C4-2B (cell line): ENCODE results near the gene ZHX3.

Experiments used
- ZFX ChIP-seq: fragments of 450-650 bp; IDR thresholded peaks from 2 replicates; pipeline ENCODE4 v1.6.1; 2017
- TF ChIP-seq, protein P1 (sequence below): fragments of 450-650 bp; conservative IDR thresholded peaks from 2 replicates; pipeline ENCODE4 v1.5.1; 2017; ENCODE audit warnings: mild to moderate bottlenecking

GRCh38 chr20:41177636-41178035, 139.9 kb downstream of the ZHX3 start:
- TF ChIP-seq, protein P1, sequence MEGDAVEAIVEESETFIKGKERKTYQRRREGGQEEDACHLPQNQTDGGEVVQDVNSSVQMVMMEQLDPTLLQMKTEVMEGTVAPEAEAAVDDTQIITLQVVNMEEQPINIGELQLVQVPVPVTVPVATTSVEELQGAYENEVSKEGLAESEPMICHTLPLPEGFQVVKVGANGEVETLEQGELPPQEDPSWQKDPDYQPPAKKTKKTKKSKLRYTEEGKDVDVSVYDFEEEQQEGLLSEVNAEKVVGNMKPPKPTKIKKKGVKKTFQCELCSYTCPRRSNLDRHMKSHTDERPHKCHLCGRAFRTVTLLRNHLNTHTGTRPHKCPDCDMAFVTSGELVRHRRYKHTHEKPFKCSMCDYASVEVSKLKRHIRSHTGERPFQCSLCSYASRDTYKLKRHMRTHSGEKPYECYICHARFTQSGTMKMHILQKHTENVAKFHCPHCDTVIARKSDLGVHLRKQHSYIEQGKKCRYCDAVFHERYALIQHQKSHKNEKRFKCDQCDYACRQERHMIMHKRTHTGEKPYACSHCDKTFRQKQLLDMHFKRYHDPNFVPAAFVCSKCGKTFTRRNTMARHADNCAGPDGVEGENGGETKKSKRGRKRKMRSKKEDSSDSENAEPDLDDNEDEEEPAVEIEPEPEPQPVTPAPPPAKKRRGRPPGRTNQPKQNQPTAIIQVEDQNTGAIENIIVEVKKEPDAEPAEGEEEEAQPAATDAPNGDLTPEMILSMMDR = no peak
- TF ChIP-seq ZFX = no peak
